ENCODE results near the gene MIF4GD. TPM values are rescaled to one million over a fixed set of nuclear protein-coding genes. Genes with fewer than 3 reads are reported as not detected.

The MIF4GD gene
- polyA plus RNA-seq, 2 of the 4 experiments (the other 2 are of a cell fraction), result 23.9 to 61.0 TPM

- ChIA-PET CTCF (interaction anchor here (0.6 to 9.8 kb wide), 10 partner anchors 7 to 1473 kb away, joined by 3 to 223 read pairs (median 58); partner anchors contain the start of genes ARMC7, MIF4GD and NUP85), POLR2A (no interaction called here)
- Histone ChIP-seq H3K4me3 (no peak overlapping the region), H3K27ac (no peak overlapping the region), H3K4me1 (0 out of 3 replicates have a peak, but pooled peaks cover 6% of the 10 kb centered on the region), H3K9me3 (no peaks in the 10 kb centered on the region), H3K4me2 (no peak overlapping the region)
- no peak for TF ChIP-seq SREBF2 (IDR thresholded peaks at IDR 0.05)
- no peak for TF ChIP-seq HOXB13 (CRISPR knock-in tag; IDR thresholded peaks at IDR 0.05; ENCODE audit: low read depth)
- TF ChIP-seq TP53 (CRISPR knock-in tag; IDR thresholded peaks at IDR 0.05), result no peak
- TF ChIP-seq ZFP36 (IDR thresholded peaks at IDR 0.05; ENCODE audit: borderline replicate concordance, partially characterized antibody), result no peak
- TF ChIP-seq NFE2L2 (conservative IDR thresholded peaks at IDR 0.05; ENCODE audit: low read length), result no peak
- no peak for TF ChIP-seq POLR2A (IDR thresholded peaks at IDR 0.05; ENCODE audit: low read length)
- no peak for TF ChIP-seq KDM5A (IDR thresholded peaks at IDR 0.05)
- TF ChIP-seq NR3C1 (IDR thresholded peaks at IDR 0.05), result no peak
- no peak for TF ChIP-seq CBX2 (IDR thresholded peaks at IDR 0.05; ENCODE audit: borderline replicate concordance, low read depth)
- no peak for TF ChIP-seq HEYL (CRISPR knock-in tag; IDR thresholded peaks at IDR 0.05)
- WGBS (ENCODE audit: missing lambda C conversion rate), result 88% methylated on average over 15 of the region's 15 CpGs
- no peak for DNase-seq (ENCODE audit: low read depth in 1 of 2, low spot score in 1 of 2)
- ATAC-seq, result no peak
- FAIRE-seq, result no peak
These were observed 29.0 kb downstream of the MIF4GD start for GRCh38 chr17:75241996-75242460.

GRCh38 chr17:75241502-75241901 is 29.5 kb downstream of the MIF4GD start:
- H3K9me3 ChIP-seq, result no peaks in the 10 kb centered on the region
- ChIA-PET POLR2A (no interaction called here), CTCF (interaction anchor here (1.4 to 9.8 kb wide), 12 partner anchors 8 to 181 kb away, joined by 5 to 223 read pairs (median 58); partner anchors contain the start of genes ARMC7, GGA3, MIF4GD and MRPS7)
- H3K27ac ChIP-seq, result no peak overlapping the region
- ATAC-seq (no peak), DNase-seq (ENCODE audit: low read depth in 1 of 2, low spot score in 1 of 2) (no peak), FAIRE-seq (no peak)
- H3K4me1 ChIP-seq, result 0 out of 3 replicates have a peak, but pooled peaks cover 6% of the 10 kb centered on the region
- no peak overlapping the region for H3K4me3 ChIP-seq
- TF ChIP-seq EHMT2 (IDR thresholded peaks at IDR 0.05; ENCODE audit: low read depth) (no peak), PHF8 (IDR thresholded peaks at IDR 0.05; ENCODE audit: borderline replicate concordance, low read depth) (no peak), NR3C1 (IDR thresholded peaks at IDR 0.05) (no peak), NFE2L2 (conservative IDR thresholded peaks at IDR 0.05; ENCODE audit: low read length) (no peak), SMC3 (IDR thresholded peaks at IDR 0.05) (no peak), MAZ (IDR thresholded peaks at IDR 0.05; ENCODE audit: borderline replicate concordance, low read depth, low read length) (no peak), HDAC2 (IDR thresholded peaks at IDR 0.05) (no peak), CBX8 (IDR thresholded peaks at IDR 0.05) (no peak), BCL3 (IDR thresholded peaks at IDR 0.05) (no peak), RFX5 (IDR thresholded peaks at IDR 0.05) (no peak), MAFK (IDR thresholded peaks at IDR 0.05; ENCODE audit: partially characterized antibody) (no peak), RCOR1 (IDR thresholded peaks at IDR 0.05; ENCODE audit: low read depth, low read length) (no peak), GATA3 (IDR thresholded peaks at IDR 0.05; ENCODE audit: borderline replicate concordance) (no peak), PBX3 (IDR thresholded peaks at IDR 0.05) (no peak), BHLHE40 (IDR thresholded peaks at IDR 0.05; ENCODE audit: low read depth, low read length) (no peak), HOXB5 (CRISPR knock-in tag; IDR thresholded peaks at IDR 0.05) (no peak), ZNF302 (CRISPR knock-in tag; IDR thresholded peaks at IDR 0.05) (no peak), SREBF2 (IDR thresholded peaks at IDR 0.05) (no peak), RAD21 (conservative IDR thresholded peaks at IDR 0.05 in 1 of 2, IDR thresholded peaks at IDR 0.05 in 1 of 2) (no peak), CBX2 (IDR thresholded peaks at IDR 0.05; ENCODE audit: borderline replicate concordance, low read depth) (no peak)
- H3K4me2 ChIP-seq, result no peak overlapping the region
- WGBS (ENCODE audit: missing lambda C conversion rate), result 94% methylated on average over 9 of the region's 9 CpGs
